Activated CD8-positive, alpha-beta memory T cell treated with anti-CD3 and anti-CD28 coated beads, Interleukin-2, amount 50 U/mL, for 48 hours (primary cell): ENCODE data around the gene KIF25.

Experiments
- DNase-seq: peaks from one replicate; pipeline ENCODE4 v3.0.0-alpha.2; 2020

Gene KIF25

GRCh38 chr6:168053086-168053956, 55.9 kb downstream of the KIF25 start:
- DNase-seq, result no peak

- no peak for DNase-seq
Observed at GRCh38 chr6:168053957-168054471, 56.5 kb downstream of the KIF25 start.

DNA sequence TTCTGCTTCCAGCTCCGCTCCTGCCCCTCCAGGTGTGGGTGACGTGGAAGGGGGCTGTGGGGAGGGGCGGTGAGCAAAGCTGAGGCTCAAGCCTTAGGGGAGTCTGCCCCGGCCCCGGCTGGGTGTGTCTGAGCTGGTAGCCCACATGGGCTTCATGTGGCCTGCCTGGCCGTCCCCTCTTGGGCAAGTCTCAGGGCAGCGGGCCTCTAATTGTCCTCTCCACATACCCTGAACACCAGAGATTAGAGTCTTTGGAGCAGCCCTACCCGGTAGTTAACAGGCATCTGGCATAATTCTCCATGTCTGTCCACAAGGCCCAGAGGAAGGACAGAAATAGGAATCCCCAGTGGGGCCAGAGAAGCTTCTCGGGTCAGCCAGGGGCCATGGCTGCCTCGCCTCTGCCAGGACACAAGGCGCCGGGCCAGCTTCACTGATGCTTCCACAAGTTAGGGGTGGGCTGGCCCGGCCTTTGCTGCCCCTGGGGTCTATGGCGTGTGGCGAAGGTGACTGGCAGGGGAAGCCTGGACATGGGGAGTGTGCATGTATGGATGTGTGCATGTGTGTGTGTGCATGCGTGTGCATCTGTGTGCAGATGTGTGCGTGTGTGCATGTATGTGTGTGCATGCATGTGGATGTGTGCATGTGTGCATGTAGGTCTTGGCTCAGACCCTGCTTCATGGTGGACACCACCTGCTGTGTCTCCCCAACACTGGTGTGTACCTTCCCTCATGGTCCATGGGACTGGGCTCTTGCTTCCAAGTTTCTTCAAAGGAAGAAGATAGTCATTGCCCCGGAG, 57.5 kb downstream of the KIF25 start:
- no peak for DNase-seq

DNA sequence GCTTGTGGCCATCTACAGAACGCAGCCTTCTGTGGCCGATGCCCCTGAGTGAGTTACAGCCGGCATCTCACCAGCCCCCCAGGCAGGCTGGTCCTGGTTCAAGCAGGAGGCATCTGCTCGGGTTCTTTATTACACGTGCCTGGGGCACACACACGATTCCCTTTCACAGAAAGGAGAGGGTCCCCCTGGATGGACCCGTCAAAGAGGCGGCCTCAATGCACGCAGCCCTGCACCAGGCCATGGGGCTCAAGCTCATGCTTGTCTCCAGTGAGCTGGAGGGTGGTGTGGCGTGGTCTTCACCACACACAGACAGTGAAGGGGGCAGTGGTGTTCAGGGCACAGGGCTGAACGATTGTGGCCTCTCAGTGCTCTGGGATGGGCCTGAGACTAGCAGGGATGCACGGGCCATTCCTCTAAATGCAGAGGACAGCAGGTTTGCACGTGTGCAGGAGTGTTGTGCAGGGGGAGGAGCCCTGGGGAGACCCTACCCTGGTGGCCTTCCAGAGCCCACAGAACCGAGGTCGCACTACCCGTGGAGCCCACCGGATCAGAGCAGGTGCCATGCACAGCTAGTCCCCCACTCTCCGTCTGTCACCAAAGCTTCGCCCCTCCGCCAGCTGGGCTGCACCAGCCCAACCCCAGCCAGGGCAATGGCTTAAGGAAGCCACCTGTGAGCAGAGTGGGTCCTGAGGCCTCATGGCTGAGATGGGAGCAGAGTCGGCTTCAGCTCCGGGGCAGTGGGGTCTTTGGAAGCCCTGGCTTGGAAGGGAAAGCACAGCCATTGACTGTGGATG, 58.4 kb downstream of the KIF25 start:
- no peak for DNase-seq

GRCh38 chr6:168056892-168057527, 59.5 kb downstream of the KIF25 start:
- no peak for DNase-seq

- DNase-seq, result no peak
Observed at GRCh38 chr6:168057836-168058235, 60.4 kb downstream of the KIF25 start.

GRCh38 chr6:168058691-168059551, 61.5 kb downstream of the KIF25 start:
- no peak for DNase-seq

DNA sequence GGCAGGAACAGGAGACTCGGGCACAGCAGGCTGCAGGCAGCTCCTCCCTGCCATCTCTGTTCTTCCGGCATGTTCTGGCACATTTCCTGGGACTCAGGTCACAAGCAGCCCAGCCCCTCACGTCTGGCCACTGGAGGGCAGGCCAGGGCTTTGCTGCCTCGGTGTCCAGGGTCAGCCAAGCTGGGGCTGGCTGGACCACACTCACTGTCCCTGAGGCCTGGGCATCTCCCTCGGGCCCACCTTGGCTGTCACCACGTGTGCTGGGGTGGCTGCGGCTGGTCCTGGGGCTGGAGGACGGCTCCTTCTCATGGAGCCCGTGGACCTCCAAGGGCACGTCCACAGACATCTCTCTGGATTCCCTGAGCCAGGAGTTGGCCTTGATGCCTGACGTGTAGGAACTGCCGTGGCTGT, 63.1 kb downstream of the KIF25 start:
- DNase-seq, result no peak

DNA sequence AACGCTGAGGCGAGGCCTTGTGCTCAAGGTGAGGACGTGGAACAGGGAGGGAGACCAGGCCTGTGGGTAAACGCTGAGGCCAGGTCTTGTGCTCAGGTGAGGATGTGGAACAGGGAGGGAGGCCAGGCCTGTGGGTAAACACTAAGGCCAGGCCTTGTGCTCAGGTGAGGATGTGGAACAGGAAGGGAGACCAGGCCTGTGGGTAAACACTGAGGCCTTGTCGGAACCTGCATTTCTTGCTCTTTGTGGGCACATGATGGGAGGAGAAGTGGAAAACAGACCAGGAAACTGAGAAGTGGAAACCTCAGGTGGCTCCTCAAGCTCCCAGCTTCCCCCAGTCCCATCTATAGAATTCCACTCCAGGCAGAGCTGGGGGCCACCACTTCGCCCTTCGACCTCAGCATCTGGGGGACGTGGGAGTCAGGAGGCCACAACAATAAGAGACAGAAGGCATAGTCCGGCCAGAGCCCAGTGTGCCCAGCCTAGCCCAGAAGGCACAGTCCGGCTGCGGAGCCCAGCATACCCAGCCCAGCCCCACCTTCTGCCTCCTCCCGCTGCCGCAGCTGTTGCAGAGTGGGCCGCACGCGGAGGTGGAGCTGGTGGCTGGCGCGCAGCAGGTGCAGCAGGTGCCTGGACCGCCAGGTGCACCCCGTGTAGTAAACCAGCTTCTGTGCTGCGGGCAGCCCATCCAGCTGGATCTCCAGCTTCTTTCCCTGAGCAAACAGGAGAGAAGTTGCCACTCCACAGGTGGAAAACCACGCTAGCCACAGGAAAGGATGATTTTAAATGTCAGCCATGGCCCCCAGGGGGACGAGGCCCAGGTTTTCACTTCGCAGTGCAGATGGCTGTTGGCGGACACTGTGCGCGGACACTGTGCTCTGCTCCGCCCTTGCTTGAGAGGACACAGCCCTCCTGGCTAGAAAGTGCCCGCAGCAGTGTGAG, 64.1 kb downstream of the KIF25 start:
- DNase-seq, result no peak

DNA sequence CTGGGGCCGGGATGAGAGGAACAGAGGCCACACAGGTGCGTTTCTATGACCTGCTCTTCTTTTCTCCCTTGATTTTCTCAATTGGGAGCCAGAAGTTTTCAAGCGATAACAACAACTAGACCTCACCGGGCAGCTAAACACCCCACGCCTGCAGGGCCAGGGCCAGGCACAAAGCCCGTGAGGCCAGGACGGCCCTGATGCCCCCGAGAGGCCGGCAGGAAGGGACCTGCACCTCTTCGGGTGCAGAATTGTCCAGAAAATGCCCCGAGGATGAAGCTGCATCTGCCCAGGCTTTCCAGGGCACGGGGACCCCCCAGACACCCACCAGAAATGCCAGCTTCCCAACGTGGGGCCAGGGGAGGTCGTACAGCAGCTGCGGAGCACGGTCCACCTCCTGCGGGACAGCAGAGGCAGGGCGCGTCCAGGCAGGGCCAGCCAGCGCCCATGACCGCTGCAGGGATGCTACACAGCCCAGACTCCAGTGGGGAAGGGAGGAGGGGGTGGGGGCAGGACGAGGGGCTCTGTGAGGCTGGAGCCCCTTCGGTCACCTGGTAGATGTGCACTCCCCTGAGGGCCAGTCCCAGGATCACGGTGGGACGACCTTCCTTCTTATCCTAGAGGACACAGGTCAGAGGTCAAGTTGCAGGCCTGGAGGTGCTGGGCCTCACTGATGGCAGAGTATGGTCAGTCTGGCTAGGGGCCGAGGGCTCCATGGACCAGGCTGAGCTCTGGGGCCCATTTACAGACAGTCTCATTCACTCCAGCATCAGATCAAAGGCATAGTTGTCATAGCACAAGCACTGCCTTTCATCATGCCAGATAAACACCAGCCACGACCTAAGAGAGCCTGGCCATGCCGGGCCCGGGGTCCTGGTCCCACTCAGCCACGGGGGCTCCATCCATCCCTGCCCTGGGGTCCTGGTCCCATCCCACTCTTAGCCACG, 65.1 kb downstream of the KIF25 start:
- no peak for DNase-seq

GRCh38 chr6:168063431-168063830, 66.0 kb downstream of the KIF25 start:
- no peak for DNase-seq

DNA sequence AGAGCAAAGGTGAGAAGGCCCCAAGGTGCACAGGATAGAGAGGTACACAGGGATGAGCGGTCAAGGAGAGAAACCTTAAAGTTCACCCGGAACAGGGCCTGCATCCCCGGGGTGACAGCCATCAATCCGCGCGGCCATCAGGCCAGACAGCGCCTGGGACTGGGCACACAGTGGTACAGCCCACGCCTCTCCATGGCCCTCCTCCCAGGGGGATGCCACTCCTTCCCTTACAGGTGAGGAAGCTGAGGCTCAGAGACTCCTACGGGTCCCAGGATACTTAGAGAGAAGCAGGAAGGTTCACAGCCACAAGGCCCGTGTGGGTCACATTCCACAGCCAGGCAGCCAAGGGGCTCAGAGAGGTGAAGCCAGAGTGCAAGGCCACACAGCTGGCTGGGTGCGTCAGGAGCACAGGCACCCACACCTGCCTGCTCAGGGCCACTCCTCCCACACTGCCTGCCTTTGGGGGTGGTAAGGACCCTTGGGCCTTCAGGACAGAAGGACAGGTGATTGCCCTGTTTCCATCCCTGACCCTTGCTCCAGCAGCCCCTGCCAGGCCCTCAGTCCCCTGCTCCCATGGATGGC, 66.8 kb downstream of the KIF25 start:
- no peak for DNase-seq

- no peak for DNase-seq
Observed at GRCh38 chr6:168067081-168067759, 69.7 kb downstream of the KIF25 start.

- DNase-seq, result no peak
Observed at GRCh38 chr6:168070804-168071203, 73.3 kb downstream of the KIF25 start.

- DNase-seq, result no peak
Observed at GRCh38 chr6:168071620-168072019, 74.1 kb downstream of the KIF25 start.

GRCh38 chr6:168072261-168072660, 74.8 kb downstream of the KIF25 start:
- no peak for DNase-seq

GRCh38 chr6:168072730-168073129, 75.3 kb downstream of the KIF25 start:
- DNase-seq, result no peak
